ENCODE measurements around the gene PTDSS2.
"Not testable (repeated sequence)": the region's sequence is repeated elsewhere in the genome, so short reads cannot be mapped to it uniquely, and the experiment has no call there.

The PTDSS2 gene

DNA sequence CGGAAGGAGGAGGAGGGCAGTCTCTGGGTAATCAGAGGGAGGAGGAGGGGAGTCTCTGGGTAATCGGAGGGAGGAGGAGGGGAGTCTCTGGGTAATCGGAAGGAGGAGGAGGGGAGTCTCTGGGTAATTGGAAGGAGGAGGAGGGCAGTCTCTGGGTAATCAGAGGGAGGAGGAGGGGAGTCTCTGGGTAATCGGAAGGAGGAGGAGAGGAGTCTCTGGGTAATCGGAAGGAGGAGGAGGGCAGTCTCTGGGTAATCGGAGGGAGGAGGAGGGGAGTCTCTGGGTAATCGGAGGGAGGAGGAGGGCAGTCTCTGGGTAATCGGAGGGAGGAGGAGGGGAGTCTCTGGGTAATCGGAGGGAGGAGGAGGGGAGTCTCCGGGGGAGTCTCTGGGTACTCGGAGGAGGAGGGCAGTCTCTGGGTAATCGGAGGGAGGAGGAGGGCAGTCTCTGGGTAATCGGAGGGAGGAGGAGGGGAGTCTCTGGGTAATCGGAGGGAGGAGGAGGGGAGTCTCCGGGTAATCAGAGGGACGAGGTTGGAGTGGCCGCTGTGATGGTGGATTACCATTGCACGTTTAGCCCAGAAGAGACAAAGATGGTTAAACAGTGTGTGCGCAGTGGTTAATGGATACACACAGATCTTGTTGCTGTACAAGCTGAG is 19.1 kb downstream of the PTDSS2 start:
- in situ Hi-C loops (cut with MboI; ENCODE audit: low sequenced_read_pairs); H3K9me3 ChIP-seq; DNase-seq (ENCODE audit: low spot score in 2 of 2); H3K4me3 ChIP-seq; H3K36me3 ChIP-seq (replicated peaks); H3K4me1 ChIP-seq; H3K27me3 ChIP-seq (ENCODE audit: low read depth): not testable (repeated sequence)

DNA sequence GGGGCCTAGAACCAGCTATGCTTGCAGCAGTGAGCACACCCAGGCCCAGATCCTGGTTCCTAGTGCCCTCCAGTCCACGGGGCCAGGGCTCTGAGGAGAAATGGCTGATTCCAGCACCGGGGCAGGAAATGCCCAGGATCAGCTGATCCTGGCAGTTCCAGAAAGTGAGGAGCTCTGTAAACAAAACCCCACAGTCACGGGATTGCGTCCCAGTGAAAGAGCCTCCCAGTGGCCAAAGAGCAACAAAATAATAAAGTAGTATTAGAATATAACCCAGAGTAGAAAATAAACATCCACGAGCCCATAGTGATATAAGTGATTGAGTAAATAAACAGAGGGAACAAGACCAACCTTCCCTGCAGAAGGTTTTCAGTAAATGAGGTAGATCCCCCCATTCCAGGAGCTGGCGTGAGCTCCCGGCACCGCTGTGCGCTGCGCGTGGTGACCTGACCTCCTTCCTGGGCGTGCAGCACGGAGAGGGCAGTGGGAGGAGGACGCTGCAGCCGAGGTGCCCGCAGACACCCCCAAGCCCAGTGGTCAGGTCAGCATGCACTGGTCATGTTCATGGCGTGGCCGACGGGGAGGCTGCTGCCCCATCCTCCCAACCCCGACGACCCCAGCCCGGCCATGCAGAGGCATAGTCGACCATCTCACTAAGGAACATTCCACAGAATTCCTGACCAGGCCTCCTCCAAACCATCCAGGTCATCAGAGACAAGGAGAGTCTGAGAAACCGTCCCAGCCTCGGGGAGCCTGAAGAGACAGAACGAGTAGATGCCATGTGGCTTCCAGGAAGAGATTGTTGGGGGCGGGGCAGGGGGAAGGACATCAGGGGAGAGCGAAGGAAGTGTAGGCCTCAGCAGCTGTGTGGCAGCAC is 19.8 kb downstream of the PTDSS2 start:
- in situ Hi-C loops (cut with MboI; ENCODE audit: low sequenced_read_pairs) = no loop called here
- Histone ChIP-seq H3K27me3 (ENCODE audit: low read depth) (no peaks in the 10 kb centered on the region), H3K4me3 (no peak overlapping the region), H3K9me3 (no peaks in the 10 kb centered on the region), H3K36me3 (replicated peaks) (peaks cover 8% of the 10 kb centered on the region), H3K4me1 (no peaks in the 10 kb centered on the region)
- no peak for DNase-seq (ENCODE audit: low spot score in 2 of 2)

DNA sequence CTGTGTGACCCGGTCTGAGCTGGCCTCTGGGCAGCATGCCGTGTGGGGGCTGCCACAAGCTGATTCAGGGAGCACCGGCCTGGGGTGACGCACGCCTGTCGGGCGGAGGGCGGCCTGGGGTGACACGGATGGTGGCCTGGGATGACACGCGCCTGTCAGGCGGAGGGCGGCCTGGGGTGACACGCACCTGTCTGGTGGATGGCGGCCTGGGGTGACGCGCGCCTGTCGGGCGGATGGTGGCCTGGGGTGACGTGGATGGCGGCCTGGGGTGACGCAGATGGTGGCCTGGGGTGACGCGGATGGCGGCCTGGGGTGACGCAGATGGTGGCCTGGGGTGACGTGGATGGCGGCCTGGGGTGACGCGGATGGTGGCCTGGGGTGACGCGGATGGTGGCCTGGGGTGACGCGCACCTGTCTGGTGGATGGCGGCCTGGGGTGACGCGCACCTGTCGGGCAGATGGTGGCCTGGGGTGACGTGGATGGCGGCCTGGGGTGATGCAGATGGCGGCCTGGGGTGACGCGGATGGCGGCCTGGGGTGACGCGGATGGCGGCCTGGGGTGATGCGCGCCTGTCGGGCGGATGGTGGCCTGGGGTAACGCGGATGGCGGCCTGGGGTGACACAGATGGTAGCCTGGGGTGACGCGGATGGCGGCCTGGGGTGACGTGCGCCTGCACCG is 21.5 kb downstream of the PTDSS2 start:
- in situ Hi-C loops (cut with MboI; ENCODE audit: low sequenced_read_pairs) = no loop called here
- H3K27me3 ChIP-seq (ENCODE audit: low read depth) = no peaks in the 10 kb centered on the region
- no peak for DNase-seq (ENCODE audit: low spot score in 2 of 2)
- no peaks in the 10 kb centered on the region; the same call in 1 of the 2 replicates for H3K36me3 ChIP-seq (replicated peaks)
- H3K9me3 ChIP-seq = no peaks in the 10 kb centered on the region
- H3K4me1 ChIP-seq = no peaks in the 10 kb centered on the region
- no peak overlapping the region for H3K4me3 ChIP-seq

DNA sequence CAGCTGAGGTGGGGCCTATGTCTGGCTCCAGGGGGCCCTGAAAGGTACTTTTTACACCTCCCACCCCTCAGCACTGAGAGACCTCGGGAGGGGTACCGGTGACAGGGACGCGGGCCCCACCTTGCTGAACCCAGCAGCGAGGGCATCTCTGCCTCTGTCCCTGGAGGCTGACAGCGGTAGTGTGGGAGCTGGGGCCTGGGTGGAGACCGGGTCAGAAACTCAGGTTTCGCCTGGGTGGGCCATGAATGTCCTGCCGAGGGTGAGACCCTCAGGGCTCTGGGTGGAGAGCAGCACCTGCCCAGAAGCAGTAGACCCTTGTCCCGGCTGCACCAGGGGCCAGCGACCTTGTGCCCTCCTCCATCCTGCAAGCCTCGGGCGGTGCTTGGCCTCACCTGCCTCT is 22.2 kb downstream of the PTDSS2 start:
- Histone ChIP-seq H3K4me3 (no peak overlapping the region), H3K9me3 (no peaks in the 10 kb centered on the region), H3K36me3 (replicated peaks) (no peaks in the 10 kb centered on the region; the same call in 1 of the 2 replicates), H3K27me3 (ENCODE audit: low read depth) (no peaks in the 10 kb centered on the region), H3K4me1 (no peaks in the 10 kb centered on the region)
- DNase-seq (ENCODE audit: low spot score in 2 of 2) = no peak
- in situ Hi-C loops (cut with MboI; ENCODE audit: low sequenced_read_pairs) = no loop called here

DNA sequence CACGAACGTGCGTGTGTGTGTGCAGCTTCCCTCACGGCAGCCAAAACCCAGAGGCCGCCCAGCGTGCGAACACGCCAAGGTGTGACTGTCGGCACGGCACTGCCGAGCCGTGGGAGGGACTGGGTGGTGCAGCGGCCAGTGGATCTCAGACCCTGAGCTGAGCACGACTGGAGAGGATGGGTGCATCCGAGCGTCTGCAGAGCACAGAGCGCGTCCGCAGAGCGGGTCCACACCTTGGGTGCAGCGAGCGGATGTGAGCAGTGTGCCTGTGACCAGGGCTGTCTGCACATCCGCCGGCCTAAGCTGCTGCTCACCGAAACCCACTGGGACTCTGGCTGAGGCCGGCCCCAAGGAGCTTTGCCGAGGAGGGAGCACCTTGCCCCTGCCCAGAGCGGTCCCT is 22.7 kb downstream of the PTDSS2 start:
- H3K36me3 ChIP-seq (replicated peaks) = no peaks in the 10 kb centered on the region
- H3K27me3 ChIP-seq (ENCODE audit: low read depth) = no peaks in the 10 kb centered on the region
- H3K4me1 ChIP-seq = no peaks in the 10 kb centered on the region
- no peak overlapping the region for H3K4me3 ChIP-seq
- no peak for DNase-seq (ENCODE audit: low spot score in 2 of 2)
- no peaks in the 10 kb centered on the region for H3K9me3 ChIP-seq
- in situ Hi-C loops (cut with MboI; ENCODE audit: low sequenced_read_pairs) = no loop called here

DNA sequence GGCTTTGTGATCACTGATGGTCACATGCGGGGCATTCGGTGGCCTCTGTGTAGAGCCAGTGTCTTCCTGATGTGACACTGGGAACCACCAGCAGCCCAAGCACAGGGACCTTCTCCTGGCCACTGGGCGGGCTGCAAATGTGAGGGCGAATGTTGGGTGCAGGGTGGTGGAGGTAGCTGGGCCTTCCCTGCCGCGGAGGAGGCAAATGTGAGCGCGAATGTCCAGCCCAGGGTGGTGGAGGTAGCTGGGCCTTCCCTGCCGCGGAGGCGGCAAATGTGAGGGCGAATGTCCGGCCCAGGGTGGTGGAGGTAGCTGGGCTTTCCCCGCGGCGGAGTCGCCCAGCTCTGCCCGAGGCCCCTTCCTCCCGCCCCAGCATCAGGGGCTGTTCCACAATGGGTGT is 23.3 kb downstream of the PTDSS2 start:
- Histone ChIP-seq H3K4me1 (no peaks in the 10 kb centered on the region), H3K4me3 (no peak overlapping the region), H3K36me3 (replicated peaks) (no peaks in the 10 kb centered on the region), H3K9me3 (no peaks in the 10 kb centered on the region), H3K27me3 (ENCODE audit: low read depth) (no peaks in the 10 kb centered on the region)
- no peak for DNase-seq (ENCODE audit: low spot score in 2 of 2)
- in situ Hi-C loops (cut with MboI; ENCODE audit: low sequenced_read_pairs) = no loop called here

DNA sequence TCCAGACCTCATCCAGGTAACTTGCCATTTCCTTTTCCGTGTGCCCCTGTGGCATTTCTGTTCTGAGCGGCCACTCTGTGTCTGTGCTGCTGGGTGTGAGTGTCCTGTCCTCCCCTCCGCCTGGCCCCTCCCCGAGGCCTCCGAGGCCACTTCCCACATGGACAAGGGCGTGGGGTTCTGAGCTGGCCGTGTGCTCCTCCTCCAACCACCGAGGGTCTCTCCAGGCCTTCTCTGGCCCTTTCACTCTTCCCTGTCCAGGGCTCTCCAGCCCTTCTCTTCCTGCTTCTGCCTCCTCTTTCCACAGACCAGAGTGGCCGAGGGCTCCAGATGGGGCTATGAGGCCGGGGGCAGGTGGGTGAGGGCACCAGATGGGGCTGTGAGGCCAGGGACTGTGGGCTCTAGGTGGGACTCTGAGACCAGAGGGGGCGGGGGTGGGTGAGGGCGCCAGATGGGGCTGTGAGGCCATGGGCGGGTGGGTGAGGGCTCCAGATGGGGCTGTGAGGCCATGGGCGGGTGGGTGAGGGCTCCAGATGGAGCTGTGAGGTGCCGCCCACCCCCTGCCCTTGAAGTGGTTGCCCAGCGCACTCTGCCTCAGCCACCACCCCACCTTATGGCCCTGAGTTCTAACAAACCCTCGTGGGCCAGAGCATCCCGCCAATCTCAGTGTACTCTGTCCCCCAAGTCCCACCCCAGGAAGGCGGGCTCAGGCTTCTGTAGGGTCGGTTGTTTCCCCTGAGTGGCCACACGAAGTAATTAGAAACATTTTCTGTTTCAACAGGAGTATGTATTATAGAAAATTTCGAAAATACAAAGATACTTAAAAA is 24.1 kb downstream of the PTDSS2 start:
- Histone ChIP-seq H3K4me1 (no peaks in the 10 kb centered on the region), H3K36me3 (replicated peaks) (no peaks in the 10 kb centered on the region), H3K9me3 (no peaks in the 10 kb centered on the region), H3K4me3 (no peak overlapping the region), H3K27me3 (ENCODE audit: low read depth) (no peaks in the 10 kb centered on the region)
- DNase-seq (ENCODE audit: low spot score in 2 of 2) = no peak
- in situ Hi-C loops (cut with MboI; ENCODE audit: low sequenced_read_pairs) = no loop called here

DNA sequence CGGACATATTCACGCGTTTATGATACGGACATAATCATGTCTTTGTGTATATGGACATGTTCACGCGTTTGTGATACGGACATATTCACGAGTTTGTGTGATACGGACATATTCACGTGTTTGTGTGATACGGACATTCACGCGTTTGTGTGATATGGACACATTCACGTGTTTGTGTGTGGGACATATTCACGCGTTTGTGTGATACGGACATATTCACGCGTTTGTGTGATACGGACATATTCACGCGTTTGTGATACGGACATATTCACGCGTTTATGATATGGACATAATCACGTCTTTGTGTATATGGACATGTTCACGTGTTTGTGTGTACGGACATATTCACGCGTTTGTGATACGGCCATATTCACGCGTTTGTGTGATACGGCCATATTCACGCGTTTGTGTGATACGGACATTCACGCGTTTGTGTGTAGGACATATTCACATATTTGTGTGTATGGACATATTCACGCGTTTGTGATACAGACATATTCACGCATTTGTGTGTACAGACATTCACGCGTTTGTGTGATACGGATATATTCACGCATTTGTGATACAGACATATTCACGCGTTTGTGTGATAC is 24.9 kb downstream of the PTDSS2 start:
- Histone ChIP-seq H3K9me3 (no peaks in the 10 kb centered on the region), H3K27me3 (ENCODE audit: low read depth) (no peaks in the 10 kb centered on the region), H3K4me1 (no peaks in the 10 kb centered on the region), H3K4me3 (no peak overlapping the region), H3K36me3 (replicated peaks) (no peaks in the 10 kb centered on the region)
- in situ Hi-C loops (cut with MboI; ENCODE audit: low sequenced_read_pairs) = no loop called here
- no peak for DNase-seq (ENCODE audit: low spot score in 2 of 2)

DNA sequence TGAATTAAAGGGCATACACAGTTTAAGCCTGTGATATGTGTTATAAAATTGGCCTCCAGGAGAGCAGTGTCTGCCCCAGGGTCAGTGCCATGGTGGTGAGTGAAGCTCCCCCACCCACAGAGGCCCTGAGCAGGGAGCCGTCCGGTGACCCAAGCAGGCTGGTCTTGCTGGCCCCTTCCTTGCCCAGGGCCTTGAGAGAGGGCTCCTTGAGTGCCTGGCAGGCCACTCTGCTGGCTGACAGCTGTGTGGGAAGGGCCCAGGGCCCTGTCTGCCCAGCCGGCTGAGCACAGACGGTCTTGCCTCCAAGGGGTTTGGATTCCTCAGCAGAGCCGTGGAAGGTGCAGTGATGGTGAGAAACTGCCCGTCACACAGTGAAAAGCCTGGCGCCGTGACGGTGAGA is 25.9 kb downstream of the PTDSS2 start:
- no peaks in the 10 kb centered on the region for H3K4me1 ChIP-seq
- no peaks in the 10 kb centered on the region for H3K27me3 ChIP-seq (ENCODE audit: low read depth)
- no peaks in the 10 kb centered on the region for H3K36me3 ChIP-seq (replicated peaks)
- no peak for DNase-seq (ENCODE audit: low spot score in 2 of 2)
- no peak overlapping the region for H3K4me3 ChIP-seq
- no peaks in the 10 kb centered on the region for H3K9me3 ChIP-seq
- in situ Hi-C loops (cut with MboI; ENCODE audit: low sequenced_read_pairs) = no loop called here

DNA sequence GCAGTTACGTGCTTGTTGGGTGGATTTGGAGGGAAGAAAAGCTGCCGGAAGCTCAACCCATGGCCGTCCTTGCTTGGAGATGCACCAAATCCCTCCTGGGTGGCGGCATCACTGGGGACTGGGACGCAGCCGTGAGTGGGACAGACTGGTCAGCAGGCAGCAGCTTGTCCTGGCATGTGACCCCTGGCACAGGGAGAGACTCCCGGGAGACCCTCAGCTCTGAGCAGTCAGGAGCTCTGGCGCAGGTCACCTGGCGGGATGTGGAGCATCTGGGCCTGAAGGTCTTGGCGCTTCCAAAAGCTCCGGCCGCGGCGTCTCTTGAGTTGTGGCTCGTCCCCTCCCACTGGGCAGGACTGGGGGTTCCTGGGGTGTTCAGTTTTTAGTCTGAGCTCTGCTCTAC is 26.3 kb downstream of the PTDSS2 start:
- in situ Hi-C loops (cut with MboI; ENCODE audit: low sequenced_read_pairs) = no loop called here

DNA sequence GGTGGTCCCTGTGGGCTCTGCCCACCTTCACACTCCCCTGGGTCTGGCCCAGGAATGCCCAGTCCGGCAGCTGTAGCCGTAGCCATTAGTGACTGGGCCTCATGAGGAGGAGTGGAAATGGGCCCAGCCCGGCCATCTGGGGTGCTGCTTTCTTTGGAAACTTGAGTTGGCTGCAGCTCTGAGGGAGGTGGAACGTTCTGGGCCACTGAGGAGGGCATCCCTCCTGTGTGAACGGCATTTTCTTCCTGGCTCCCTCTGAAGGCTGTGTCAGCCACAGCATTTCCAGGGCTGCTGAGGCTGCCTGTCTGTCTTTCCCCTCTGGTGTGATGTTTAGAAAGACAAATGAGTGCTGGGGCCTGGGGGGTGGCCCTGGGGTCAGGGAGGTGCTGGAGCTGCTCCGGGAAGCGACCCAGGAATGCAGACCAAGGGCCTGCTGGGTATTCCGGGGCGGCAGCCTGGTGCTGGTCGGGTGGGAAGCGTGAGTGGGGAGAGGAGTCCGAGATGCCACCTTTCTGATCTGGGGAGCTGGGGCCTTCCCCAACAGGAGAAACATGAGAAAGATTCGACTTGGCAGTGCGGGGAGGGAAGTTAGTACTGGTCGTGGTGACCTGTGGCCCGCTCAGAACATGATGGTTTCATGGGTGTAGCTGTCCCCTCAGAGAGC is 27.1 kb downstream of the PTDSS2 start:
- H3K4me3 ChIP-seq = no peak overlapping the region

More for the DNA sequence above, 26.3 kb downstream of the PTDSS2 start:
- Histone ChIP-seq H3K27me3 (ENCODE audit: low read depth) (no peaks in the 10 kb centered on the region), H3K9me3 (no peaks in the 10 kb centered on the region), H3K4me1 (no peaks in the 10 kb centered on the region), H3K36me3 (replicated peaks) (no peaks in the 10 kb centered on the region), H3K4me3 (no peak overlapping the region)
- no peak for DNase-seq (ENCODE audit: low spot score in 2 of 2)

DNA sequence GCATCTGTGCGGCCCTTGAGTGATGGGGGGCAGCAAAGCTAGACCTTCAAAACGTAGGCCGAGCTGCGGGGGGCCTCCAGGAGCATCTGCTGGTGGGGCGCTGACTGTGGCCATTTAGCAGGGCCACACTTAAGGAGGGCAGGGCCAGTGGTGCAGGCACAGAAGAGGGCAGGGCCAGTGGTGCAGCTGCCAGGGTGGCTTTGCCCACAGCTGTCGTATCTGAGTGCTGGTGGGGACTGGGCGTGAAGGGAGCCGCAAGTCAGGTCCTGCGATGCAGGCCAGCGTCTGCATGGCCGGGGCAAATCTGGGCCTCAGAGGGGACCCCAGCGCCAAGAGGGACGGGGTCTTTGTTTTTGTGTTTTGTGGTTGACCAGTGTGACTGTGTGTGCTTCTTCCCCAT is 29.2 kb downstream of the PTDSS2 start:
- no peak overlapping the region for H3K4me3 ChIP-seq
- DNase-seq (ENCODE audit: low spot score in 2 of 2) = no peak
- H3K4me1 ChIP-seq = no peaks in the 10 kb centered on the region
- no peaks in the 10 kb centered on the region for H3K9me3 ChIP-seq
- in situ Hi-C loops (cut with MboI; ENCODE audit: low sequenced_read_pairs) = no loop called here
- no peaks in the 10 kb centered on the region for H3K36me3 ChIP-seq (replicated peaks)
- H3K27me3 ChIP-seq (ENCODE audit: low read depth) = no peaks in the 10 kb centered on the region

More for the DNA sequence above, 27.1 kb downstream of the PTDSS2 start:
- no peaks in the 10 kb centered on the region for H3K9me3 ChIP-seq
- H3K36me3 ChIP-seq (replicated peaks) = no peaks in the 10 kb centered on the region
- no peak for DNase-seq (ENCODE audit: low spot score in 2 of 2)
- no peaks in the 10 kb centered on the region for H3K4me1 ChIP-seq
- no peaks in the 10 kb centered on the region for H3K27me3 ChIP-seq (ENCODE audit: low read depth)
- in situ Hi-C loops (cut with MboI; ENCODE audit: low sequenced_read_pairs) = no loop called here

DNA sequence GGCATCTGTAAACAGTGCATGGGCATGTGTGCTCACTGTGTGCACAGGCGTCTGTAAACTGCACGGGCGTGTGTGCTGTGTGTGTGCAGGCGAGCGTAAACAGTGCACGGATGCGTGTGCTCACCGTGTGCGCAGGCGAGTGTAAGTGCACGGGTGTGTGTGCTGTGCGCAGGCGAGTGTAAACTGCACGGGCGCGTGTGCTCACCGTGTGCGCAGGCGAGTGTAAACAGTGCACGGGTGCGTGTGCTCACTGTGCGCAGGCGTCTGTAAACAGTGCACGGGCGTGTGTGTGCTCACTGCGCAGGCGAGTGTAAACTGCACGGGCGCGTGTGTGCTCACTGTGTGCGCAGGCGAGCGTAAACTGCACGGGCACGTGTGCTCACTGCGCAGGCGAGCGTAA is 34.5 kb downstream of the PTDSS2 start:
- Histone ChIP-seq H3K4me3 (no peak overlapping the region), H3K4me1 (no peaks in the 10 kb centered on the region), H3K27me3 (ENCODE audit: low read depth) (no peaks in the 10 kb centered on the region), H3K9me3 (no peaks in the 10 kb centered on the region), H3K36me3 (replicated peaks) (no peaks in the 10 kb centered on the region)
- in situ Hi-C loops (cut with MboI; ENCODE audit: low sequenced_read_pairs) = no loop called here
- DNase-seq (ENCODE audit: low spot score in 2 of 2) = no peak
